HepG2 (cell line): ENCODE measurements around the gene NKAIN4. TPM values are rescaled to one million over a fixed set of nuclear protein-coding genes. Genes with fewer than 3 reads are reported as not detected.

ENCODE experiments used
- AGO1 ChIP-seq: fragments of 200-400 bp; formaldehyde crosslinking; IDR thresholded peaks from 2 replicates; pipeline ENCODE4 v1.6.1; 2017; ENCODE audit warnings: mild to moderate bottlenecking, low read depth, low read length, moderate library complexity; ENCODE audit not compliant: poor library complexity, severe bottlenecking
- BCL3 ChIP-seq: sonication (generic); formaldehyde crosslinking; IDR thresholded peaks from 2 replicates; pipeline ENCODE4 v1.5.1; 2020; ENCODE audit warnings: mild to moderate bottlenecking, missing genetic modification reagents, moderate library complexity
- CREB1 ChIP-seq, 2 experiments: fragments of 450-650 bp in 1 of 2; IDR thresholded peaks; 2 replicates each; pipeline ENCODE4 v1.6.1; 2016 to 2017; ENCODE audit warnings: control low read depth in 1 of 2, mild to moderate bottlenecking in 1 of 2, missing compliant biosample characterization in 1 of 2, missing genetic modification characterization in 1 of 2
- GATAD2A ChIP-seq: IDR thresholded peaks from 2 replicates; pipeline ENCODE4 v1.6.1; 2016
- KAT8 ChIP-seq: IDR thresholded peaks from 2 replicates; pipeline ENCODE4 v1.6.1; 2016; ENCODE audit warnings: missing genetic modification reagents, missing compliant biosample characterization
- MED8 ChIP-seq: sonication (generic); formaldehyde crosslinking; IDR thresholded peaks from 2 replicates; pipeline ENCODE4 v1.8.1; 2023; ENCODE audit warnings: mild to moderate bottlenecking, missing genetic modification reagents; ENCODE audit not compliant: insufficient replicate concordance
- MIER3 ChIP-seq: IDR thresholded peaks from 2 replicates; pipeline ENCODE4 v1.6.1; 2016; ENCODE audit warnings: missing compliant biosample characterization, borderline replicate concordance
- NCOA2 ChIP-seq: sonication (generic); formaldehyde crosslinking; IDR thresholded peaks from 2 replicates; pipeline ENCODE4 v1.8.0; 2022; ENCODE audit warnings: inconsistent platforms
- NFKBIZ ChIP-seq: IDR thresholded peaks from 2 replicates; pipeline ENCODE4 v1.6.1; 2018; ENCODE audit warnings: missing genetic modification reagents, missing compliant biosample characterization
- RBFOX2 ChIP-seq: fragments of 200-400 bp; formaldehyde crosslinking; IDR thresholded peaks from 2 replicates; pipeline ENCODE4 v1.6.1; 2017; ENCODE audit warnings: low read depth, mild to moderate bottlenecking, low read length
- RBM39 ChIP-seq: fragments of 200-400 bp; formaldehyde crosslinking; IDR thresholded peaks from one replicate; pipeline ENCODE4 v1.6.1; 2018; ENCODE audit warnings: antibody characterized with exemption, mild to moderate bottlenecking, low read depth, low read length; ENCODE audit not compliant: poor library complexity, severe bottlenecking
- SMAD3 ChIP-seq: sonication (generic); formaldehyde crosslinking; IDR thresholded peaks from 2 replicates; pipeline ENCODE4 v1.4.0; 2020; ENCODE audit warnings: missing genetic modification reagents
- SMC3 ChIP-seq: IDR thresholded peaks from 2 replicates; pipeline ENCODE4 v1.6.1; 2011; ENCODE audit warnings: low read length, improper control_type of control experiment
- TMF1 ChIP-seq: sonication (generic); formaldehyde crosslinking; IDR thresholded peaks from 2 replicates; pipeline ENCODE4 v1.8.1; 2022; ENCODE audit warnings: low read depth, missing genetic modification reagents
- USF2 ChIP-seq, 2 experiments: sonication (generic) in 1 of 2; formaldehyde crosslinking in 1 of 2; IDR thresholded peaks; 2 replicates each; pipeline versions ENCODE4 v1.5.1 to v1.6.1; 2011 to 2020; ENCODE audit warnings: borderline replicate concordance in 1 of 2, low read depth in 1 of 2, low read length in 1 of 2, mild to moderate bottlenecking in 1 of 2, missing genetic modification reagents in 1 of 2, moderate library complexity in 1 of 2
- ZBTB34 ChIP-seq: sonication (generic); formaldehyde crosslinking; IDR thresholded peaks from 2 replicates; pipeline ENCODE4 v1.8.0; 2022; ENCODE audit warnings: mild to moderate bottlenecking, missing genetic modification reagents
- ZBTB39 ChIP-seq: sonication (generic); formaldehyde crosslinking; IDR thresholded peaks from 2 replicates; pipeline ENCODE4 v1.5.0; 2020; ENCODE audit warnings: missing genetic modification reagents
- ZMAT5 ChIP-seq: sonication (generic); formaldehyde crosslinking; IDR thresholded peaks from 2 replicates; pipeline ENCODE4 v1.5.0; 2020; ENCODE audit warnings: mild to moderate bottlenecking, low read depth, missing genetic modification reagents, borderline replicate concordance
- ZNF136 ChIP-seq: sonication (generic); formaldehyde crosslinking; IDR thresholded peaks from 2 replicates; pipeline ENCODE4 v1.8.1; 2022; ENCODE audit warnings: low read depth, mild to moderate bottlenecking, moderate library complexity, missing genetic modification reagents
- ZNF335 ChIP-seq: sonication (generic); formaldehyde crosslinking; IDR thresholded peaks from 2 replicates; pipeline ENCODE4 v1.4.0; 2020; ENCODE audit warnings: missing genetic modification reagents
- ZNF737 ChIP-seq: sonication (generic); formaldehyde crosslinking; IDR thresholded peaks from 2 replicates; pipeline ENCODE4 v1.5.0; 2020; ENCODE audit warnings: missing genetic modification reagents, mild to moderate bottlenecking, borderline replicate concordance
- polyA plus RNA-seq, 8 experiments: library from polyadenylated mRNA; depleted of rRNA in 3 of 8; stranded (reverse) in 7 of 8; unstranded in 1 of 8; fragments of >200 nt; fragmentation: Illumina TruSeq in 4 of 8; extraction: Trizol in 4 of 8; gene quantifications; 2 replicates each; pipeline versions ENCODE4 v1.2.1 to v1.2.3, GENCODE V29; 2011 to 2016; ENCODE audit warnings: low read depth in 4 of 8, missing spikeins in 1 of 8, mixed read lengths in 1 of 8; ENCODE audit not compliant: insufficient read depth in 1 of 8
- total RNA-seq, 5 experiments: library from RNA; depleted of rRNA; stranded (reverse); fragments of >200 nt; fragmentation: Illumina TruSeq; extraction: Trizol; gene quantifications; 2 replicates each; pipeline ENCODE4 v1.2.3, GENCODE V29; 2016; ENCODE audit warnings: low read depth in 1 of 5

The NKAIN4 gene
- total and polyA plus RNA-seq, 2 of the 13 experiments (the other 11 are each of a cell fraction or from before 2014, with no cell fraction given): not detected

GRCh38 chr20:63290677-63291472 lies 36.6 kb upstream of the NKAIN4 start (continued):
- TF ChIP-seq ZMAT5 (CRISPR knock-in tag) (no peak), MED8 (peak; percentile 39), AGO1 (peak; percentile 88), NFKBIZ (CRISPR knock-in tag) (peak; percentile 42; the same call in 1 of the 2 replicates), SMC3 (peak; percentile 38; the same call in 1 of the 2 replicates), ZNF136 (CRISPR knock-in tag) (no peak), GATAD2A (CRISPR knock-in tag) (no peak), SMAD3 (CRISPR knock-in tag) (no peak), ZNF737 (CRISPR knock-in tag) (0 out of 2 replicates have a peak, but pooled peaks have one; percentile 89), MIER3 (0 out of 2 replicates have a peak, but pooled peaks have one; percentile 44), NCOA2 (CRISPR knock-in tag) (no peak), ZBTB34 (CRISPR knock-in tag) (no peak), RBM39 (peak; percentile 11), CREB1 (IDR thresholded peaks at IDR 0.05) (no peak), CREB1 (CRISPR knock-in tag; IDR thresholded peaks at IDR 0.05) (no peak), ZNF335 (CRISPR knock-in tag) (no peak), ZBTB39 (CRISPR knock-in tag) (no peak; the same call in 1 of the 2 replicates), TMF1 (no peak), RBFOX2 (peak; percentile 33; the same call in 1 of the 2 replicates), BCL3 (CRISPR knock-in tag) (no peak), USF2 (IDR thresholded peaks at IDR 0.05; ENCODE audit: low read depth, low read length) (no peak; the same call in 1 of the 2 replicates), USF2 (CRISPR knock-in tag; IDR thresholded peaks at IDR 0.05; ENCODE audit: borderline replicate concordance) (no peak), KAT8 (no peak)
